ENCODE results near the gene MBP. TPM values are rescaled to one million over a fixed set of nuclear protein-coding genes. Genes with fewer than 3 reads are reported as not detected.
"Not testable (repeated sequence)": the region's sequence is repeated elsewhere in the genome, so short reads cannot be mapped to it uniquely, and the experiment has no call there.

MBP gene
- total RNA-seq, 2 experiments from 2014 or later, result 138 to 148 TPM

DNA sequence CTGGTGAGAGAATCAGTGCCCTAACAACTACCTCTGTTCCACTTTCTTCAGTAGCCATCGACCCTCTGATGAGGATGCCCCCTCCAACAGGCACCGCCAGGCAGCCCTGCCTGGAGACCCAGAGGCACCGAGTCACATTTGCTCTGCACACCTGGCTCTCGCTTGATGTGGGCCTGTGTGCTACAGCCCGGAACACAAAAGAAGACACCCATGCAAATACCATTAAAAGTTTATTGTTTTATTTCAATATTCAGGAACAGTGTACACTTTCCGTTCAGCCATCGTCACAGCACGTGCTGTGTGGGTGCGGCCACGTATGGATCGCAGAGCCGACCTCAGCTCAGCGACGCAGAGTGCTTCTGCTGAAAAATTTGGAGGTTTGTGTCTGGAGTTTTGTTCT lies 154.0 kb downstream of the MBP start:
- POLR2A ChIA-PET, result no interaction called here
- DNase-seq, result no peak
- Mint-ChIP-seq H3K4me3 (no peak overlapping the region), H3K27me3 (no peaks in the 10 kb centered on the region), H3K9me3 (no peaks in the 10 kb centered on the region), H3K4me1 (peaks cover 4% of the 10 kb centered on the region), H3K36me3 (no peaks in the 10 kb centered on the region), H3K27ac (no peak overlapping the region)
- no peak for ATAC-seq (ENCODE audit: low read depth)

DNA sequence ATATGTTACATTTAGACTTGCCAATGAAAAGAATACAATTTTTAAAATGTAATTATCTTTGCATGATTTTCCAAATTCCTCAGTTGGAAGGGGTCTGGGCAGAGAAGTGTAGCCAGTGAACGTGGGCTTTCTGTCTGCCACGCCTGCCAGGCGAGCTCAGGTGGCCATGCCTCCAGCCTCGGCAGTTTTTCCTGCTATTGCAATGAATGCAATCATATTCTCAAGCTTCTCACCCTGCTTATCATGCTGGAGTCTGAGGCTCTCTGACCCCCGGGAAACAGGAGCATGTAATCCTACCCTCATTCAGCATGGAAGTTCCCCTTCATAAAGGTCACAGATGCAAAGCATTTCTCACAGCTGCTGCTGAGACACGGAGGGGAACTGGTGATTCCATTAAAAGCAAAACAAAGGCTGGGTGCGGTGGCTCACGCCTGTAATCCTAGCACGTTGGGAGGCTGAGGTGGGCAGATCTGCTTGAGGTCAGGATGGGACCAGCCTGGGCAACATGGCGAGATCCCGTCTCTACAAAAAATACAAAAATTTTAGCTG lies 154.8 kb downstream of the MBP start:
- ATAC-seq (ENCODE audit: low read depth) (no peak), DNase-seq (no peak)
- Mint-ChIP-seq H3K4me1 (no peaks in the 10 kb centered on the region), H3K4me3 (no peak overlapping the region), H3K27me3 (no peaks in the 10 kb centered on the region), H3K9me3 (no peaks in the 10 kb centered on the region), H3K36me3 (no peaks in the 10 kb centered on the region), H3K27ac (no peak overlapping the region)
- POLR2A ChIA-PET, result interaction anchor here (0.6 kb wide), 1 partner anchor 56 kb away, joined by 6 read pairs; no protein-coding TSS in a partner anchor

DNA sequence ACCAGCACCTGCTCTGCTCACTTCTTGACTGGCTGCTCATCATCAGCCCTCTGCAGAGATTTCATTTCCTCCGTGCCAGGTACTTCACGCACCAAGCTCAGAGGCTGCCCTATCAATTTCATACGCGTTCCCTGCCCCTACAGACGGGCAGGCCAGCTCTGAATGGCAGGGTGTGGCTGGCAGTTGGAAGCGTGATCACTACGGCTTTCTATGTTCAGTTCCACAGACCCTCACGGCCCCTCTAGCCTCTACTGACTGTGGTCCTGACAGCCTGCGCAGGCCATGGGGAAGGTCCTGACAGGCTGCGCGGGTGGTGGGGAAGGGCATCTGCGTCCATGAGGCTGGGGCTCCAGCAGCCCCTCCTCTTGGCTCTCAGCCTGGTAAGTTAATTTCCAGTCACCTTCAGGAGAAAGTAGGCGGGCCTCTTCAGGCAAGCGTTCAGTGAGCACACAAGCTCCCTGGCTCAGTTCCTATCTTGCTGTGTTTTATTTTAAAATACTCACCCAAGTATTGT lies 155.4 kb downstream of the MBP start:
- no peak for ATAC-seq (ENCODE audit: low read depth)
- Mint-ChIP-seq H3K27ac (no peak overlapping the region), H3K4me3 (no peak overlapping the region), H3K27me3 (no peaks in the 10 kb centered on the region), H3K9me3 (no peaks in the 10 kb centered on the region), H3K36me3 (no peaks in the 10 kb centered on the region), H3K4me1 (no peaks in the 10 kb centered on the region)
- POLR2A ChIA-PET, result interaction anchor here (0.6 kb wide), 1 partner anchor 55 kb away, joined by 6 read pairs; no protein-coding TSS in a partner anchor
- no peak for DNase-seq

DNA sequence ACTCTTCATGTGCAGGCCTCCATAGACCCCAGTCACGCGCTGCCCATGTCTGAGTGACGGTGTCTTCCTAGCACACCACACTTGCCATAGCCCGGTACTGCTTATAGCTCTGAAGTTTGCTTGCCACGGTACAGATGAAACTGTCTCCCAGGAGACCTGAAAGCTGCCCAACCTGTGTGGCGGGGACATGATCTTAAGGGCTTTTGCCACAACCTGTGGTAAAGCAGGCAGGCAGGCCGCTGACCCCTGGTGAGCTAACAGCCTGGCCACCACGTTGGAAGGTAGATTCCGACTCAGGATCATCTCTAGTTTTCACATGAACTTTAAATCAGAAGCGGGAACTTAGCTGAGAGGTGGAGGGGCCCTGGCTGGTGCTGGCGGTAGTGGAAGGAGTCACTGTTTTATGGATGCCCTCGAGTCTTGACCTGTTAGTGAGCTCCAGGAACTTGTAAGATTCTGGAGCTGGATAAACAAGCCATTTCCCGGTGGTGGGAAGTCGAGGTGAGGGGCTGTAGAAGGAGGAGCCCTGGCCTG lies 156.9 kb downstream of the MBP start:
- DNase-seq (no peak), ATAC-seq (ENCODE audit: low read depth) (no peak)
- H3K36me3 Mint-ChIP-seq, result no peaks in the 10 kb centered on the region
- H3K27me3 Mint-ChIP-seq, result no peaks in the 10 kb centered on the region
- POLR2A ChIA-PET, result no interaction called here
- H3K9me3 Mint-ChIP-seq, result no peaks in the 10 kb centered on the region
- no peak overlapping the region for H3K27ac Mint-ChIP-seq
- peaks cover 3% of the 10 kb centered on the region for H3K4me1 Mint-ChIP-seq
- H3K4me3 Mint-ChIP-seq, result no peak overlapping the region

DNA sequence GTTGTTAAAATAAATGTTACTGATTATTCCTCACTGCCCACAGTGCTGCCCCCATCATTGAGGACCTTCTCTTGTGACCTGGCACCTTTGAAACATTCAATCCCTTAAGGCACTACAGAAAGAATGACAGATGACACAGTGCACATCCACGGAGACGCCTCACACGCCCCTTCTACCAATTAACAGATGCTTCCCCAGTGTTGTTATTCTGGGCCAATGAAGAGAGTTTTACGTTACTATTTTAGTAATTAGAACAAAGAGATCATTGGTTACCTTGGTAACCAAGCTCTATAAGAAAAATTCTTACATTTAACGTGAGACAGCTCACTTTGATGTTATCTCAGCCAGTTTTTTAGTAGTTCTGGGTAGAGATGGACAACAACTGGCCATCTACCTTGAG lies 158.2 kb downstream of the MBP start:
- peaks cover 3% of the 10 kb centered on the region for H3K4me1 Mint-ChIP-seq
- DNase-seq (no peak), ATAC-seq (ENCODE audit: low read depth) (no peak)
- H3K4me3 Mint-ChIP-seq, result no peak overlapping the region
- no peaks in the 10 kb centered on the region for H3K27me3 Mint-ChIP-seq
- POLR2A ChIA-PET, result no interaction called here
- H3K36me3 Mint-ChIP-seq, result no peaks in the 10 kb centered on the region
- no peaks in the 10 kb centered on the region for H3K9me3 Mint-ChIP-seq
- no peak overlapping the region for H3K27ac Mint-ChIP-seq

DNA sequence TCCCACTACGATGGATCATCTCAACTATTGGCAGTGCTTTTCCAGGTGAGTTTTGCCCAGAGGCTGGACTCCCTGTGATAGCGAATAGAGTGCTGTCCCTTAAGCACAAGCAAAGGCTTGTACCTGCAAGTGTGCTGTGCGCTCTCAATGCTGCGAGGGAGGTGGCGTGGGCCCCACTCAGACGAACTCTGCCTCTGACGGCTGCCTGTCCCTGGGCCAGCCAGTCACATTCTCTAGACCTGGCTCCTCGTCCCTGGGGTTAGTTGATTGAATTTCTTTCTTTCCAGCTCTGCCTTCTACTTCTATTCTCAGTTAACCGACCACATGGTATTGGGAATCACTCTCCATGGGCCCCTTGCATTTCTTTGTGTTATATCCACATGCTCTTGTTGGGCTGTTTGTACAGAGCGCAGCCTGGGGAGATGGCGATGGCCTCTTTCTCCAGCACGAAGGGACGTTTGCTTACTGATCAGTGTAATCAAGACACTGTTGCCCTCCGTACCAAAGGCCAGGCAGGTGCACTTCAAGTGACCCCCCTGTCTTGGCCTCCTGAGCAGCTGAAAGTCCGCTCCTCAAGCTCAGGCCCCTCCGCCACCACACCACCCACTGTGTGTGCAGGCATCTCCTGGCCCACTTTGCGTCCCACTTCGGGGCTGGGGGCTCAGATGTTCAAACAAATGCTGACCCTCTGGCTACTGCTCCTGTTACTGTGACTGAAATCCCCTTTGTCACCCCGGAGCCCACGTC lies 158.9 kb downstream of the MBP start:
- no peak overlapping the region for H3K27ac Mint-ChIP-seq
- H3K27me3 Mint-ChIP-seq, result no peaks in the 10 kb centered on the region

DNA sequence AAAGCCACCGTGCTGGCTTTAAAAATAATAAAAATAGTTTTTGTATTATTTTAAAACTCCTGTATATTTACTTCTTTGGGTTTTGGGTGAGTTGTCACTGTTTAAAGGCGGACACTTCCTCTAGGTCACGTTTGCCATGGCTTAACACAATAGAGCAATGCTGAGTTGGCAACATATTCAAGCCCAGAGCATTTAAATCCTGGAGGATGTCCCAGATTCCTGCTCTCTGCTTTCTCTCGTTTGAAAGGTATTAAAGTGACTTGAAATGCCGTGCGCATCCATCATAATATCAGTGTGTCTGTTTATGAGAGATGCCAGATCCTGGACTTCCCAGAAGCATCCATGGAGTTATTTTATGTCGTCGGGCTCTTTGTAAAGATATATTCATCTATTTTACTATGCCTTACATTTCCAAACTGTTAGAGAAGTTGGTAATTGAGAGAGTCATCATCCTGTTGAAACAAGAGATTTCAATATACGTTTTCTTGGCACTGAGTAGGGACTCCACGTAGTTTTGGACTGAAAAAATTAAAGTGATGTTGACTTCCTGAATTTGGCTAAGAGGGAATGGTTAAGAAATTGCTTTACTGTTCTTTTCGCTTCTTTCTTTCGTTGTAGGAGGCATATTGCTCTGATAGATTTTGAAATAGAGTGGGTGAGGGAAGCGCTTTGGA lies 159.6 kb downstream of the MBP start:
- H3K9me3 Mint-ChIP-seq, result no peaks in the 10 kb centered on the region
- H3K4me1 Mint-ChIP-seq, result peaks cover 3% of the 10 kb centered on the region
- POLR2A ChIA-PET, result no interaction called here
- H3K27me3 Mint-ChIP-seq, result no peaks in the 10 kb centered on the region
- H3K36me3 Mint-ChIP-seq, result peaks cover 1% of the 10 kb centered on the region
- DNase-seq, result no peak
- H3K4me3 Mint-ChIP-seq, result no peak overlapping the region
- no peak overlapping the region for H3K27ac Mint-ChIP-seq
- ATAC-seq (ENCODE audit: low read depth), result no peak

More for the DNA sequence above, 158.9 kb downstream of the MBP start:
- Mint-ChIP-seq H3K36me3 (peaks cover 1% of the 10 kb centered on the region), H3K9me3 (no peaks in the 10 kb centered on the region), H3K4me1 (peaks cover 3% of the 10 kb centered on the region), H3K4me3 (no peak overlapping the region)
- ATAC-seq (ENCODE audit: low read depth) (no peak), DNase-seq (no peak)
- POLR2A ChIA-PET, result no interaction called here

DNA sequence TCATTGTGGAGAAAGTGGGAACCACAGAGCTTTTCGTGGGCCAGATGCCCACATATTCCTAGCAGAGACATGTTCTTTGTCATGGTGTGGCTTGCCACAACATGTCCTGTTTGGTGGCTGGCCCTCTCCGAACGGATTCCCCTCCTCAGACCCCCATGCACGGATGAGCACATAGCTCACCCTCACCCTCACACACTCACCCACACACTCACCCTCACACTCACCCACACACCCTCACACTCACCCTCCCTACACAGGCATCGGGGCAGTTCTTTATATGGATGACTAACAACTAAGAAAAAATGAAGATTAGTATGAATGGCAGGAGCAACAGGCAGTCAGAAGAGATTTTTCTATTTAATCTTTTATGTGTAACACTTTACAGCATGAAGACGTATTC lies 160.3 kb downstream of the MBP start:
- no peak for ATAC-seq (ENCODE audit: low read depth)
- no peaks in the 10 kb centered on the region for H3K9me3 Mint-ChIP-seq
- no peak overlapping the region for H3K4me3 Mint-ChIP-seq
- no peak for DNase-seq
- H3K27me3 Mint-ChIP-seq, result no peaks in the 10 kb centered on the region
- peaks cover 1% of the 10 kb centered on the region for H3K36me3 Mint-ChIP-seq
- peaks cover 3% of the 10 kb centered on the region for H3K4me1 Mint-ChIP-seq
- H3K27ac Mint-ChIP-seq, result no peak overlapping the region
- POLR2A ChIA-PET, result no interaction called here

DNA sequence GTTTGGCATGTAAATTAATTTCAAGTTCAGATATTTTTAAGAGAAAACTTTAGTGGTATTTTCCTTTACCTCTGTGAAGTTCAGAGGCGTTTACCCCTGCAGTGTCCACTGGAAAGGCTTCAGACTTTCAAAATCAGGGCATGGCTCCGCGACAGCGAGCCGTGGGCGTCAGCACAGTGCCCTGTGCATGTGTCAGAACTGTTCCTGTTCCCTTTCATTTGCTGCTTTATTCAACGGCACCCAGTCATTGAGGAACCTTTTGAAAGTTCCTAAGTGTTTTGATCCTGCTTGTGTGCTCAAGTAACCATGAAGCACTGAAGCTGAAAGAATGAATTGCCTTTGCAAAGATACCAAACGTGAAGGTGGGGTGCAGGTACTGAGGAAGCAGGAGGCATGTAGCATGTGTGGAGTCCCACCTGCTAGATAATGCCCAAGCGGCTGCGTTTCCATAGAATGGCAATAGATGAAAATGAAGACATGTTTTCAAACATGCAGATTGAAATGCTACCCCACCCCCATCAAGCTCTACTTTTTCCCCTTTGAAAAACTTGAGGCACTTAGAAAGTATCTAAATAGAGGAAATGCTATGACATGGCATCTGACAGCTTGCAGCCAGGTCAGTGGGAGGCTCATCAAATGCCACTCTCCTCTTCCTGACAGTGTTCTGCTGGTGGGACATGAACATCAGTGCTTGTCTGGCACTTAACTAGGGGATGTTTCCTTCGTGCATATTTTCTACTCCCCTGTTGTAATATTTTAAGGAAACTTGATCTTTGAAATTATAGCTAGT lies 161.6 kb downstream of the MBP start:
- H3K4me1 Mint-ChIP-seq, result peaks cover 3% of the 10 kb centered on the region
- DNase-seq, result no peak
- POLR2A ChIA-PET, result no interaction called here
- peaks cover 1% of the 10 kb centered on the region for H3K36me3 Mint-ChIP-seq
- H3K27me3 Mint-ChIP-seq, result no peaks in the 10 kb centered on the region
- H3K4me3 Mint-ChIP-seq, result no peak overlapping the region
- H3K27ac Mint-ChIP-seq, result no peak overlapping the region
- H3K9me3 Mint-ChIP-seq, result no peaks in the 10 kb centered on the region
- ATAC-seq (ENCODE audit: low read depth), result no peak

DNA sequence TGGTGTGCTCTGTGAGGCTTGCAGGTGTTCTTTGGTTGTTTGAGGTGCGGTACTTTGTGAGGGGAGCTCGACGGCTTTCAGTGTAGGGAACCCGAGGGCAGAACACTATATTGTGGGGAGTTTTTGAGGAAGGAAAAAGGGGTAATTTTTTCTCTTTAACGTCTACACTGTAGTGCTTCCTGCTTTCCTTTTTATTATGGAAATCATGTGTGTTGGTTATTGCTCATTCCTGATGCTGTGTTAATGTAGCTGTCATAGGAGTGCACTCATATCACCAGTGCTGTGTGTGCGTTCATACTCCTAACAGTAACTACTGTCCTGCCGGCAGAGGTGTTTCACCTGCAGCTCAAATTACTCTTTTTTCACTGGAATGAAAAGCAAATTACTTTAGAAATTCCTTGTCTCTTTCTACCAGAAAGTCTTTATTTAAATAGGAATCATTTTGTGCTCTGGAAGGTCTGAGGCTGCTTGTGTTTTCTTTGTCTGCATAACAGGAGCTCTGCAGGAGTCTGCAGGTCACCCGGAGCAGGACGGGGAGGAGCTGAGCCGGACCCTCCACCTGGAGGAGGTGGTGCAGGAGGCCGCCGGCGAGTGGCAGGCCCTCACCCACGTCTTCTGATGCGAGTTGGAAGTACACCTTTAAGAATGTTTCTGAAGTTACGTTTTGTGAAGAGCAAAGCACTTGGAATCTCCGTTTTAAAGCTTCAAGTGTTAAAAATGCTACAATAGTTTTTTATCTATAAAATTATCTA lies 164.7 kb downstream of the MBP start:
- no peak for DNase-seq

DNA sequence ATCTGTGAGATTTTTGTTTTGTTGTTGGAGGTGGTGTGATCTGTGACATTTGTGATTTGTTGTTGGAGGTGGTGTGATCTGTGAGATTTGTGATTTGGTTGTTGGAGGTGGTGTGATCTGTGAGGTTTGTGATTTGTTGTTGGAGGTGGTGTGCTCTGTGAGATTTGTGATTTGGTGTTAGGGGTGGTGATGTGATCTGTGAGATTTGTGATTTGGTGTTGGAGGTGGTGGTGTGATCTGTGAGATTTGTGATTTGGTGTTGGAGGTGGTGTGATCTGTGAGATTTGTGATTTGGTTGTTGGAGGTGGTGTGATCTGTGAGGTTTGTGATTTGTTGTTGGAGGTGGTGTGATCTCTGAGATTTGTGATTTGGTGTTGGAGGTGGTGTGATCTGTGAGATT lies 165.3 kb downstream of the MBP start:
- Mint-ChIP-seq H3K4me1 (peaks cover 22% of the 10 kb centered on the region), H3K36me3 (peaks cover 26% of the 10 kb centered on the region)
- ATAC-seq (ENCODE audit: low read depth); H3K27me3 Mint-ChIP-seq; H3K4me3 Mint-ChIP-seq; H3K9me3 Mint-ChIP-seq; H3K27ac Mint-ChIP-seq; DNase-seq; POLR2A ChIA-PET: not testable (repeated sequence)

More for the DNA sequence above, 164.7 kb downstream of the MBP start:
- Mint-ChIP-seq H3K27ac (no peak overlapping the region), H3K4me1 (peaks cover 20% of the 10 kb centered on the region), H3K4me3 (no peak overlapping the region), H3K9me3 (no peaks in the 10 kb centered on the region), H3K36me3 (peaks cover 20% of the 10 kb centered on the region), H3K27me3 (no peaks in the 10 kb centered on the region)
- ATAC-seq (ENCODE audit: low read depth), result no peak
- POLR2A ChIA-PET, result interaction anchor here (0.5 kb wide), 1 partner anchor 203 kb away, joined by 4 read pairs; no protein-coding TSS in a partner anchor

DNA sequence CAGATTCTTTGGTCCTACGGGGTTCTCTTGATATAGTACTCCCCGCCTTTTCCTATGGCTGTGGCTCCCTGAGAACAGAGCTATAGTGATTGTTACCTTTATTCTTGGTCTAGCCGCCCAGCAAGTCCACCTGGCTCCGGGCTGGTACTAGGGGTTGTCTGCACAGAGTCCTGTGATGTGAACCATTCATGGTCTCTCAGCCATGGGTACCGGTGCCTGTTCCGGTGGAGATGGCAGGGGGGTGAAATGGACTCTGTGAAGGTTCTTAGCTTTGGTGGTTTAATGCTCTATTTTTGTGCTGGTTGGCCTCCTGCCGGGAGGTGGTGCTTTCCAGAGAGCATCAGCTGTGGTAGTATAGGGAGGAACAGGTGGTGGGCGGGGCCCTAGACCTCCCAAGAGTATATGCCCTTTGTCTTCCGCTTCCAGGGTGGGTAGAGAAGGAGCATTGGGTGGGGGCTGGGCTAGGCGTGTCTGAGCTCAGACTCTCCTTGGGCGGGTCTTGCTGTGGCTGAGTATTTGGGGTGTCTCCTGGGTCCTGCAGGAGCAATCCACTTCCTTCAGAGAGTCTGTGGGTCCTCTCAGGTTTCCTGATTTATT lies 166.9 kb downstream of the MBP start:
- H3K27ac Mint-ChIP-seq, POLR2A ChIA-PET: not testable (repeated sequence)

More for the DNA sequence above, 166.9 kb downstream of the MBP start:
- not testable (repeated sequence) for H3K4me3 Mint-ChIP-seq; H3K9me3 Mint-ChIP-seq; ATAC-seq (ENCODE audit: low read depth); DNase-seq; H3K27me3 Mint-ChIP-seq
- H3K36me3 Mint-ChIP-seq, result peaks cover 38% of the 10 kb centered on the region
- H3K4me1 Mint-ChIP-seq, result peaks cover 19% of the 10 kb centered on the region

Data from activated naive CD8-positive, alpha-beta T cell treated with anti-CD3 and anti-CD28 coated beads, Interleukin-2, amount 10 ng/mL, durations not matched to agents 7 days and 5 days (primary cell).